K562 (cell line): Measurements from ENCODE around the gene SLC6A20. TPM values are rescaled to one million over a fixed set of nuclear protein-coding genes. Genes with fewer than 3 reads are reported as not detected.

ENCODE experiments used
- ATAC-seq: fragments of 200-7000 bp; cut with Tn5 transposase; 3 replicates; pipeline ENCODE4 v1.9.1; 2020; ENCODE audit warnings: moderate library complexity
- BruUV-seq: library from RNA; stranded (reverse); fragments of 400-500 nt; replicated peaks from 2 replicates; lab custom pipeline; 2021; lab: Mats Ljungman, UMichigan
- CTCF ChIA-PET: fragments of 300-600 bp; formaldehyde crosslinking; extraction: SDS; loops from one replicate; lab custom pipeline; 2021; ENCODE audit warnings: low intra/inter-chr PET ratio; lab: Yijun Ruan, JAX
- POLR2A ChIA-PET: fragments of 300-600, 350-650 bp; sonication (Branson Sonifier 250); formaldehyde crosslinking; extraction: SDS; loops from one replicate; lab custom pipeline; 2021; ENCODE audit warnings: antibody characterized with exemption, inconsistent platforms; lab: Yijun Ruan, JAX
- DNase-seq, 4 experiments: peaks; one replicate each; pipeline versions ENCODE4 v3.0.0 to v3.0.0-alpha.2; 2011 to 2018; ENCODE audit warnings: low spot score in 3 of 4, mixed read lengths in 3 of 4; ENCODE audit errors: extremely low read depth in 1 of 4
- FAIRE-seq: peaks from 2 replicates; lab custom pipeline; 2011; peaks lifted over from hg19 to GRCh38; lab: Jason Lieb, UNC
- H2AFZ ChIP-seq: 2 replicates; pipeline ENCODE4 v1.6.0; 2011; ENCODE audit warnings: low read depth, low read length, control low read depth, inconsistent platforms
- H3K27ac ChIP-seq: fragments of 200-600 bp; 3 replicates; pipeline ENCODE4 v1.8.0; 2011; ENCODE audit warnings: low read depth, mild to moderate bottlenecking, control low read depth, inconsistent platforms, low read length, moderate library complexity, mixed read lengths; ENCODE audit errors: extremely low read depth
- H3K27me3 ChIP-seq, 2 experiments: fragments of 300-600 bp in 1 of 2; 2 replicates in 1 of 2; 3 replicates in 1 of 2; pipeline versions ENCODE4 v1.6.0 to v1.8.0; 2011; ENCODE audit warnings: inconsistent platforms in 2 of 2, low read length in 2 of 2, mild to moderate bottlenecking in 1 of 2, mixed read lengths in 1 of 2, moderate library complexity in 1 of 2; ENCODE audit not compliant: control insufficient read depth in 2 of 2, insufficient read depth in 2 of 2
- H3K36me3 ChIP-seq: fragments of 300-600 bp; 3 replicates; pipeline ENCODE4 v1.8.0; 2011; ENCODE audit warnings: mild to moderate bottlenecking, low read length, inconsistent platforms; ENCODE audit not compliant: control insufficient read depth, insufficient read depth
- H3K4me1 ChIP-seq, 2 experiments: fragments of 200-600 bp in 1 of 2; replicated peaks in 1 of 2; 2 replicates in 1 of 2; 3 replicates in 1 of 2; pipeline versions ENCODE4 v1.5.1 to v1.8.0; 2011; ENCODE audit warnings: inconsistent platforms in 2 of 2, low read length in 2 of 2, mild to moderate bottlenecking in 1 of 2, mixed read lengths in 1 of 2, moderate library complexity in 1 of 2; ENCODE audit not compliant: control insufficient read depth in 2 of 2, insufficient read depth in 2 of 2
- H3K4me2 ChIP-seq: 2 replicates; pipeline ENCODE4 v1.6.1; 2011; ENCODE audit warnings: low read length, control low read depth, inconsistent platforms, mixed read lengths; ENCODE audit not compliant: insufficient read depth
- H3K4me3 ChIP-seq: fragments of 200-600 bp; sonication (generic), shearing (Covaris generic); 2 replicates; pipeline ENCODE4 v1.5.1; 2016; ENCODE audit warnings: control low read depth, inconsistent platforms
- H3K79me2 ChIP-seq: fragments of 200-600 bp; 3 replicates; pipeline ENCODE4 v1.8.0; 2011; ENCODE audit warnings: low read length, inconsistent platforms; ENCODE audit not compliant: control insufficient read depth, insufficient read depth
- H3K9ac ChIP-seq, 2 experiments: 2 replicates each; pipeline versions ENCODE4 v1.6.0 to v1.6.1; 2011; ENCODE audit warnings: low read depth in 2 of 2, low read length in 2 of 2, control low read depth in 1 of 2, inconsistent platforms in 1 of 2, mild to moderate bottlenecking in 1 of 2, mixed read lengths in 1 of 2; ENCODE audit not compliant: insufficient read depth in 1 of 2
- H3K9me1 ChIP-seq: one replicate; pipeline ENCODE4 v1.6.0; 2011; ENCODE audit warnings: inconsistent platforms, mild to moderate bottlenecking, low read length, moderate library complexity; ENCODE audit not compliant: control insufficient read depth, insufficient read depth
- H3K9me3 ChIP-seq: replicated peaks from 2 replicates; pipeline ENCODE4 v1.5.1; 2011; ENCODE audit warnings: low read depth, low read length, inconsistent platforms; ENCODE audit not compliant: control insufficient read depth, insufficient read depth
- H4K20me1 ChIP-seq: replicated peaks from 2 replicates; pipeline ENCODE4 v1.6.1; 2011; ENCODE audit warnings: low read length, inconsistent platforms, mixed read lengths; ENCODE audit not compliant: control insufficient read depth, insufficient read depth
- FOXA1 ChIP-seq: fragments of 450-650 bp; IDR thresholded peaks from 2 replicates; pipeline ENCODE4 v1.6.1; 2016; ENCODE audit warnings: mild to moderate bottlenecking, borderline replicate concordance
- HEY1 ChIP-seq: fragments of 250-450 bp; sonication (Bioruptor Pico); IDR thresholded peaks from 2 replicates; pipeline ENCODE4 v1.5.0; 2020; ENCODE audit warnings: mild to moderate bottlenecking, moderate library complexity, borderline replicate concordance
- HNRNPH1 ChIP-seq: fragments of 200-400 bp; formaldehyde crosslinking; optimal IDR thresholded peaks from 2 replicates; pipeline ENCODE3; 2017; ENCODE audit warnings: low read depth, mild to moderate bottlenecking, low read length, moderate library complexity
- HNRNPUL1 ChIP-seq: fragments of 200-400 bp; formaldehyde crosslinking; IDR thresholded peaks from 2 replicates; pipeline ENCODE4 v1.6.1; 2017; ENCODE audit warnings: low read length
- KAT2B ChIP-seq: IDR thresholded peaks from one replicate; pipeline ENCODE4 v1.6.1; 2012; ENCODE audit warnings: low read depth, mild to moderate bottlenecking, control low read depth, inconsistent platforms, low read length, moderate library complexity
- L3MBTL2 ChIP-seq: fragments of 450-650 bp; IDR thresholded peaks from 2 replicates; pipeline ENCODE4 v1.6.1; 2016; ENCODE audit warnings: mild to moderate bottlenecking, moderate library complexity
- PHB ChIP-seq: fragments of 250-450 bp; sonication (Bioruptor Pico); IDR thresholded peaks from 2 replicates; pipeline ENCODE4 v1.5.0; 2021
- RBM14 ChIP-seq: fragments of 200-400 bp; formaldehyde crosslinking; IDR thresholded peaks from 2 replicates; pipeline ENCODE4 v1.6.1; 2018; ENCODE audit warnings: low read depth, mild to moderate bottlenecking, low read length, moderate library complexity, borderline replicate concordance; ENCODE audit not compliant: insufficient read depth
- STAT5A ChIP-seq: IDR thresholded peaks from 2 replicates; pipeline ENCODE4 v1.6.1; 2012; ENCODE audit warnings: low read length, inconsistent platforms, borderline replicate concordance
- ZBTB1 ChIP-seq: sonication (generic); formaldehyde crosslinking; IDR thresholded peaks from 2 replicates; pipeline ENCODE4 v1.8.1; 2023; ENCODE audit warnings: missing genetic modification reagents, low read depth, mild to moderate bottlenecking, borderline replicate concordance
- ZNF347 ChIP-seq: fragments of 450-650 bp; formaldehyde crosslinking; IDR thresholded peaks from 2 replicates; pipeline ENCODE4 v1.4.0; 2020; ENCODE audit warnings: low read depth, mild to moderate bottlenecking, moderate library complexity
- ZNF384 ChIP-seq: IDR thresholded peaks from 2 replicates; pipeline ENCODE4 v1.6.1; 2012; ENCODE audit warnings: low read depth, low read length, improper control_type of control experiment
- ZNF717 ChIP-seq: fragments of 250-450 bp; sonication (Bioruptor Pico); IDR thresholded peaks from 2 replicates; pipeline ENCODE4 v1.5.0; 2021
- WGBS: fragments of 100-300 bp; shearing (Covaris generic); methylation state at CpG from one replicate; pipeline ENCODE4 v1.1.6; 2016; ENCODE audit warnings: low coverage, mixed read lengths; ENCODE audit not compliant: insufficient coverage; ENCODE audit errors: missing lambda C conversion rate; 5-methylcytosine and 5-hydroxymethylcytosine counted together
- in situ Hi-C: fragments of 300-500 bp; cut with MboI; formaldehyde crosslinking; loops from 4 replicates; pipeline ENCODE4 v1.15.0; 2018; ENCODE audit warnings: inconsistent platforms, mixed read lengths
- intact Hi-C: fragments of 100-400 bp; cut with micrococcal nuclease; formaldehyde crosslinking; loops from 2 replicates; pipeline ENCODE4 v1.14.2; 2022
- polyA plus RNA-seq, 8 experiments: library from polyadenylated mRNA; depleted of rRNA in 4 of 8; stranded (reverse) in 5 of 8; unstranded in 3 of 8; fragments of >200 nt; fragmentation: Nextera tagmentation in 2 of 8; fragmentation: Illumina TruSeq in 1 of 8; extraction: Ambion mirVana in 2 of 8; extraction: Trizol in 1 of 8; gene quantifications; 2 replicates each; pipeline versions ENCODE4 v1.2.1 to v1.2.3, GENCODE V29; 2011 to 2014; ENCODE audit warnings: inconsistent platforms in 1 of 8, missing spikeins in 1 of 8
- total RNA-seq, 7 experiments: library from RNA; depleted of rRNA in 6 of 7; stranded (reverse); fragments of >200 nt in 6 of 7; fragmentation: Illumina TruSeq in 2 of 7; extraction: Trizol in 2 of 7; gene quantifications; 2 replicates each; pipeline versions ENCODE4 v1.2.1 to v1.2.3, GENCODE V29; 2011 to 2021; ENCODE audit warnings: low replicate concordance in 1 of 7
- TF ChIP-seq, protein P1 (sequence below), 2 experiments: fragments of 150-350 bp in 1 of 2; IDR thresholded peaks; 2 replicates each; pipeline ENCODE4 v1.6.1; 2012 to 2016; ENCODE audit warnings: low read depth in 2 of 2, low read length in 2 of 2, mild to moderate bottlenecking in 1 of 2, moderate library complexity in 1 of 2
- TF ChIP-seq, protein P2 (sequence below): fragments of 450-650 bp; formaldehyde crosslinking; IDR thresholded peaks from 2 replicates; pipeline ENCODE4 v1.4.0; 2022; ENCODE audit warnings: missing genetic modification characterization
- TF ChIP-seq, protein P3 (sequence below): sonication (generic); formaldehyde crosslinking; IDR thresholded peaks from 2 replicates; pipeline ENCODE4 v1.8.1; 2023; ENCODE audit warnings: mild to moderate bottlenecking, missing genetic modification reagents, moderate library complexity

The SLC6A20 gene
- total and polyA plus RNA-seq, 9 of the 15 experiments (the other 6 are each of a cell fraction or from before 2014, with no cell fraction given): not detected

DNA sequence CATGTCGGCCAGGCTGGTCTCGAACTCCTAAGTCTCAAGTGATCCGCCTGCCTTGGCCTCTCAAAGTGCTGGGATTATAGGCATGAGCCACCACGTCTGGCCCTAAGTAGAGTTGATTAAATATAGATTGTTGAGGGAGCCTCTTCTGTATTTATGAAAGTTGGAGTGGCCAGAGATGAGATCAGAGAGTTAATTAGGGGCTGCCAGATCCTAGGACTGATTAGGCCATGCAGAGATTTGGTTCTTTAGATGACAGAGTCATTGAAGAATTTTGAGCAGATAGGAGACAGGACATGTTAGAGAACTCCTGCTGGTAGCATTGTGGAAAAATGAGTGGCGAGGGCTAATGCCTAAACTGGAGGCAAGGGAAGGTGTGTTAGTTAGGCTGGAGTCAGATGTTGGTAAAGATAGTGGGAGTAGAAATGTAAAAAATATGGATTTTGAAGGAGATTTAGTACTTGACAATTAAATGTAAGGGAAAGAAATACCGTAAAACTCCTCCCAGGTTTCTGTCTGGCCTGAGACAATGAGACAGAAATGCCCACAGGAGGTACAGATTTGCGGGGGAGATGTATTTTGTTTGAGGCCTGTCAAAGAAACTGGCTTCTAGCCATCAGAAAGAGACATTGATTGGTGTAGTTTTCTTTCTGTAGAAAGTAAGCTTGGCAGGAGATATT lies 83.8 kb downstream of the SLC6A20 start:
- H3K9me1 ChIP-seq: no peaks in the 10 kb centered on the region
- ChIA-PET POLR2A (interaction anchor here (0.6 to 1.5 kb wide), 5 partner anchors 8 to 256 kb away, joined by 3 to 7 read pairs (median 5); no protein-coding TSS in a partner anchor), CTCF (interaction anchor here (0.6 kb wide), 1 partner anchor 61 kb away, joined by 5 read pairs; no protein-coding TSS in a partner anchor)
- no peak overlapping the region for H3K27ac ChIP-seq
- H3K9me3 ChIP-seq: no peaks in the 10 kb centered on the region
- ATAC-seq: no peak
- no peak overlapping the region for H3K9ac ChIP-seq
- BruUV-seq: no TSS peak
- H3K27me3 ChIP-seq: no peaks in the 10 kb centered on the region
- no peaks in the 10 kb centered on the region for H4K20me1 ChIP-seq
- no peak overlapping the region for H3K4me2 ChIP-seq
- in situ Hi-C loops (no loop called here), intact Hi-C loops (no loop called here)
- no peaks in the 10 kb centered on the region for H3K4me1 ChIP-seq
- no peak for DNase-seq
- no peak overlapping the region for H2AFZ ChIP-seq
- H3K4me3 ChIP-seq: no peak overlapping the region
- H3K36me3 ChIP-seq: peaks cover 81% of the 10 kb centered on the region
- H3K79me2 ChIP-seq: no peaks in the 10 kb centered on the region
- 85% methylated on average over 7 of the region's 7 CpGs for WGBS
- FAIRE-seq: no peak
- TF ChIP-seq ZBTB1 (CRISPR knock-in tag): no peak
- TF ChIP-seq, protein P1, sequence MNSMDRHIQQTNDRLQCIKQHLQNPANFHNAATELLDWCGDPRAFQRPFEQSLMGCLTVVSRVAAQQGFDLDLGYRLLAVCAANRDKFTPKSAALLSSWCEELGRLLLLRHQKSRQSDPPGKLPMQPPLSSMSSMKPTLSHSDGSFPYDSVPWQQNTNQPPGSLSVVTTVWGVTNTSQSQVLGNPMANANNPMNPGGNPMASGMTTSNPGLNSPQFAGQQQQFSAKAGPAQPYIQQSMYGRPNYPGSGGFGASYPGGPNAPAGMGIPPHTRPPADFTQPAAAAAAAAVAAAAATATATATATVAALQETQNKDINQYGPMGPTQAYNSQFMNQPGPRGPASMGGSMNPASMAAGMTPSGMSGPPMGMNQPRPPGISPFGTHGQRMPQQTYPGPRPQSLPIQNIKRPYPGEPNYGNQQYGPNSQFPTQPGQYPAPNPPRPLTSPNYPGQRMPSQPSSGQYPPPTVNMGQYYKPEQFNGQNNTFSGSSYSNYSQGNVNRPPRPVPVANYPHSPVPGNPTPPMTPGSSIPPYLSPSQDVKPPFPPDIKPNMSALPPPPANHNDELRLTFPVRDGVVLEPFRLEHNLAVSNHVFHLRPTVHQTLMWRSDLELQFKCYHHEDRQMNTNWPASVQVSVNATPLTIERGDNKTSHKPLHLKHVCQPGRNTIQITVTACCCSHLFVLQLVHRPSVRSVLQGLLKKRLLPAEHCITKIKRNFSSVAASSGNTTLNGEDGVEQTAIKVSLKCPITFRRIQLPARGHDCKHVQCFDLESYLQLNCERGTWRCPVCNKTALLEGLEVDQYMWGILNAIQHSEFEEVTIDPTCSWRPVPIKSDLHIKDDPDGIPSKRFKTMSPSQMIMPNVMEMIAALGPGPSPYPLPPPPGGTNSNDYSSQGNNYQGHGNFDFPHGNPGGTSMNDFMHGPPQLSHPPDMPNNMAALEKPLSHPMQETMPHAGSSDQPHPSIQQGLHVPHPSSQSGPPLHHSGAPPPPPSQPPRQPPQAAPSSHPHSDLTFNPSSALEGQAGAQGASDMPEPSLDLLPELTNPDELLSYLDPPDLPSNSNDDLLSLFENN (IDR thresholded peaks at IDR 0.05; ENCODE audit: low read depth in 2 of 2, low read length in 2 of 2): no peak
- no peak for TF ChIP-seq RBM14
- TF ChIP-seq KAT2B: no peak
- TF ChIP-seq HNRNPH1: no peak
- TF ChIP-seq, protein P2, sequence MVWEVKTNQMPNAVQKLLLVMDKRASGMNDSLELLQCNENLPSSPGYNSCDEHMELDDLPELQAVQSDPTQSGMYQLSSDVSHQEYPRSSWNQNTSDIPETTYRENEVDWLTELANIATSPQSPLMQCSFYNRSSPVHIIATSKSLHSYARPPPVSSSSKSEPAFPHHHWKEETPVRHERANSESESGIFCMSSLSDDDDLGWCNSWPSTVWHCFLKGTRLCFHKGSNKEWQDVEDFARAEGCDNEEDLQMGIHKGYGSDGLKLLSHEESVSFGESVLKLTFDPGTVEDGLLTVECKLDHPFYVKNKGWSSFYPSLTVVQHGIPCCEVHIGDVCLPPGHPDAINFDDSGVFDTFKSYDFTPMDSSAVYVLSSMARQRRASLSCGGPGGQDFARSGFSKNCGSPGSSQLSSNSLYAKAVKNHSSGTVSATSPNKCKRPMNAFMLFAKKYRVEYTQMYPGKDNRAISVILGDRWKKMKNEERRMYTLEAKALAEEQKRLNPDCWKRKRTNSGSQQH (CRISPR knock-in tag): no peak
- no peak for TF ChIP-seq L3MBTL2
- no peak for TF ChIP-seq ZNF717
- TF ChIP-seq STAT5A: no peak
- no peak for TF ChIP-seq HEY1 (CRISPR knock-in tag)
- TF ChIP-seq FOXA1: no peak
- no peak for TF ChIP-seq ZNF347 (CRISPR knock-in tag)
- no peak for TF ChIP-seq HNRNPUL1
- TF ChIP-seq PHB: no peak
- no peak for TF ChIP-seq ZNF384
- TF ChIP-seq, protein P3, sequence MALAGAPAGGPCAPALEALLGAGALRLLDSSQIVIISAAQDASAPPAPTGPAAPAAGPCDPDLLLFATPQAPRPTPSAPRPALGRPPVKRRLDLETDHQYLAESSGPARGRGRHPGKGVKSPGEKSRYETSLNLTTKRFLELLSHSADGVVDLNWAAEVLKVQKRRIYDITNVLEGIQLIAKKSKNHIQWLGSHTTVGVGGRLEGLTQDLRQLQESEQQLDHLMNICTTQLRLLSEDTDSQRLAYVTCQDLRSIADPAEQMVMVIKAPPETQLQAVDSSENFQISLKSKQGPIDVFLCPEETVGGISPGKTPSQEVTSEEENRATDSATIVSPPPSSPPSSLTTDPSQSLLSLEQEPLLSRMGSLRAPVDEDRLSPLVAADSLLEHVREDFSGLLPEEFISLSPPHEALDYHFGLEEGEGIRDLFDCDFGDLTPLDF (CRISPR knock-in tag): no peak
